Loucy (cell line): Measurements from ENCODE around the gene ADARB2.

ENCODE experiments used
- H2AFZ ChIP-seq: fragments of 200-600 bp; sonication (generic); 2 replicates; pipeline ENCODE4 v1.6.0; 2016; ENCODE audit warnings: antibody characterized with exemption, mild to moderate bottlenecking, low read length, moderate library complexity
- H3F3A ChIP-seq: fragments of 200-600 bp; 2 replicates; pipeline ENCODE4 v1.6.0; 2016; ENCODE audit warnings: antibody characterized with exemption, low read depth, mild to moderate bottlenecking
- H3K27me3 ChIP-seq: fragments of 200-600 bp; sonication (generic); 2 replicates; pipeline ENCODE4 v1.6.1; 2014; ENCODE audit warnings: low read length, mild to moderate bottlenecking; ENCODE audit not compliant: insufficient read depth, poor library complexity, severe bottlenecking
- H3K36me3 ChIP-seq: fragments of 200-600 bp; sonication (generic); 2 replicates; pipeline ENCODE4 v1.6.1; 2016; ENCODE audit warnings: low read length; ENCODE audit not compliant: insufficient read depth
- H3K4me1 ChIP-seq: fragments of 200-600 bp; sonication (generic); 2 replicates; pipeline ENCODE4 v1.5.1; 2014; ENCODE audit warnings: low read length, mild to moderate bottlenecking; ENCODE audit not compliant: insufficient read depth, poor library complexity, severe bottlenecking
- H3K4me2 ChIP-seq: fragments of 200-600 bp; sonication (generic); 2 replicates; pipeline ENCODE4 v1.6.0; 2014; ENCODE audit warnings: antibody characterized with exemption, low read length, low read depth, mild to moderate bottlenecking; ENCODE audit not compliant: poor library complexity, severe bottlenecking
- H3K4me3 ChIP-seq: fragments of 200-600 bp; sonication (generic); 2 replicates; pipeline ENCODE4 v1.5.1; 2014; ENCODE audit warnings: low read length, mild to moderate bottlenecking, mixed read lengths; ENCODE audit not compliant: poor library complexity, severe bottlenecking
- H3K79me2 ChIP-seq: fragments of 200-600 bp; sonication (generic); 2 replicates; pipeline ENCODE4 v1.6.1; 2014; ENCODE audit warnings: low read length; ENCODE audit not compliant: insufficient read depth
- H3K9ac ChIP-seq: fragments of 200-600 bp; sonication (generic); 2 replicates; pipeline ENCODE4 v1.6.0; 2014; ENCODE audit warnings: mild to moderate bottlenecking, low read depth, low read length, moderate library complexity; ENCODE audit not compliant: poor library complexity, severe bottlenecking
- H3K9me2 ChIP-seq: fragments of 200-600 bp; sonication (generic); replicated peaks from 2 replicates; pipeline ENCODE4 v1.6.1; 2016; ENCODE audit warnings: low read depth, low read length, mixed read lengths
- H3K9me3 ChIP-seq: fragments of 200-600 bp; sonication (generic); 2 replicates; pipeline ENCODE4 v1.6.1; 2014; ENCODE audit warnings: mild to moderate bottlenecking, antibody characterized with exemption, low read length, low read depth; ENCODE audit not compliant: insufficient read depth
- H4K20me1 ChIP-seq: fragments of 200-600 bp; sonication (generic); 2 replicates; pipeline ENCODE4 v1.6.0; 2014; ENCODE audit warnings: antibody characterized with exemption, low read length, mild to moderate bottlenecking; ENCODE audit not compliant: insufficient read depth, poor library complexity, severe bottlenecking
- CTCF ChIP-seq: fragments of 200-600 bp; sonication (generic); conservative IDR thresholded peaks from 2 replicates; pipeline ENCODE4 v1.5.1; 2014; ENCODE audit warnings: mild to moderate bottlenecking, antibody characterized with exemption, low read length
- EZH2phosphoT487 ChIP-seq: fragments of 200-600 bp; IDR thresholded peaks from 2 replicates; pipeline ENCODE4 v1.6.1; 2018; ENCODE audit warnings: antibody characterized with exemption, mild to moderate bottlenecking, moderate library complexity, borderline replicate concordance

ADARB2 gene

GRCh38 chr10:1152386-1153250 is 584.7 kb downstream of the ADARB2 start:
- no peak overlapping the region for H3K4me3 ChIP-seq
- no peaks in the 10 kb centered on the region for H3K4me1 ChIP-seq
- no peak overlapping the region for H2AFZ ChIP-seq
- no peaks in the 10 kb centered on the region for H3F3A ChIP-seq
- H4K20me1 ChIP-seq = no peaks in the 10 kb centered on the region
- H3K36me3 ChIP-seq = no peaks in the 10 kb centered on the region
- H3K79me2 ChIP-seq = no peaks in the 10 kb centered on the region
- no peaks in the 10 kb centered on the region for H3K27me3 ChIP-seq
- H3K4me2 ChIP-seq = no peak overlapping the region
- no peak overlapping the region for H3K9ac ChIP-seq
- H3K9me2 ChIP-seq = no peaks in the 10 kb centered on the region
- no peak for TF ChIP-seq CTCF
- TF ChIP-seq EZH2phosphoT487 = no peak
- no peaks in the 10 kb centered on the region for H3K9me3 ChIP-seq

- Histone ChIP-seq H3K27me3 (no peaks in the 10 kb centered on the region), H3K4me1 (no peaks in the 10 kb centered on the region), H2AFZ (no peak overlapping the region), H3K36me3 (no peaks in the 10 kb centered on the region), H3K4me3 (no peak overlapping the region), H3K79me2 (no peaks in the 10 kb centered on the region), H3K4me2 (no peak overlapping the region), H3K9ac (no peak overlapping the region), H3K9me3 (no peaks in the 10 kb centered on the region; the same call in 1 of the 2 replicates), H3K9me2 (no peaks in the 10 kb centered on the region), H3F3A (no peaks in the 10 kb centered on the region), H4K20me1 (no peaks in the 10 kb centered on the region)
- TF ChIP-seq CTCF (no peak), EZH2phosphoT487 (no peak)
These were observed 586.0 kb downstream of the ADARB2 start for GRCh38 chr10:1151076-1152033.

- H4K20me1 ChIP-seq = no peaks in the 10 kb centered on the region
- H3K9me3 ChIP-seq = peaks cover 6% of the 10 kb centered on the region
- no peaks in the 10 kb centered on the region for H3K36me3 ChIP-seq
- H3K9me2 ChIP-seq = no peaks in the 10 kb centered on the region
- no peak overlapping the region for H3K4me3 ChIP-seq
- TF ChIP-seq EZH2phosphoT487 (no peak), CTCF (no peak)
- no peaks in the 10 kb centered on the region for H3F3A ChIP-seq
- H2AFZ ChIP-seq = no peak overlapping the region
- H3K4me1 ChIP-seq = no peaks in the 10 kb centered on the region
- H3K79me2 ChIP-seq = no peaks in the 10 kb centered on the region
- no peaks in the 10 kb centered on the region for H3K27me3 ChIP-seq
- H3K4me2 ChIP-seq = no peak overlapping the region
- H3K9ac ChIP-seq = no peak overlapping the region
These were observed 586.7 kb downstream of the ADARB2 start for GRCh38 chr10:1150638-1150955.
